Activated naive CD8-positive, alpha-beta T cell treated with anti-CD3 and anti-CD28 coated beads, Interleukin-2, amount 10 ng/mL, durations not matched to agents 7 days and 5 days (primary cell): ENCODE measurements around the gene PCDH19. TPM values are rescaled to one million over a fixed set of nuclear protein-coding genes. Genes with fewer than 3 reads are reported as not detected.

ENCODE experiments used
- ATAC-seq: fragments of 150-1000 bp; cut with Tn5 transposase; one replicate; pipeline ENCODE4 v1.10.0; 2021; ENCODE audit warnings: low read depth, moderate library complexity
- POLR2A ChIA-PET: fragments of 350-600 bp; sonication (Branson Sonifier 250); formaldehyde crosslinking; loops from one replicate; lab custom pipeline; 2021; ENCODE audit warnings: antibody characterized with exemption; lab: Charles Lee
- DNase-seq: peaks from one replicate; pipeline ENCODE4 v3.0.0; 2021
- H3K27ac Mint-ChIP-seq: one replicate; pipeline ENCODE4 v1.8.0; 2022; ENCODE audit warnings: mild to moderate bottlenecking, mixed read lengths
- H3K27me3 Mint-ChIP-seq: one replicate; pipeline ENCODE4 v1.8.0; 2022; ENCODE audit warnings: mild to moderate bottlenecking, moderate library complexity, mixed read lengths
- H3K36me3 Mint-ChIP-seq: one replicate; pipeline ENCODE4 v1.8.0; 2021; ENCODE audit warnings: mild to moderate bottlenecking, mixed read lengths
- H3K4me1 Mint-ChIP-seq: one replicate; pipeline ENCODE4 v1.8.0; 2021; ENCODE audit warnings: mixed read lengths
- H3K4me3 Mint-ChIP-seq: one replicate; pipeline ENCODE4 v1.8.0; 2022; ENCODE audit warnings: mild to moderate bottlenecking, moderate library complexity, mixed read lengths
- H3K9me3 Mint-ChIP-seq: one replicate; pipeline ENCODE4 v1.8.0; 2021; ENCODE audit warnings: mixed read lengths
- total RNA-seq, 2 experiments: library from RNA; stranded (reverse); gene quantifications; one replicate each; pipeline ENCODE4 v1.2.3, GENCODE V29; 2021

The PCDH19 gene
- total RNA-seq, 2 experiments from 2014 or later: not detected

DNA sequence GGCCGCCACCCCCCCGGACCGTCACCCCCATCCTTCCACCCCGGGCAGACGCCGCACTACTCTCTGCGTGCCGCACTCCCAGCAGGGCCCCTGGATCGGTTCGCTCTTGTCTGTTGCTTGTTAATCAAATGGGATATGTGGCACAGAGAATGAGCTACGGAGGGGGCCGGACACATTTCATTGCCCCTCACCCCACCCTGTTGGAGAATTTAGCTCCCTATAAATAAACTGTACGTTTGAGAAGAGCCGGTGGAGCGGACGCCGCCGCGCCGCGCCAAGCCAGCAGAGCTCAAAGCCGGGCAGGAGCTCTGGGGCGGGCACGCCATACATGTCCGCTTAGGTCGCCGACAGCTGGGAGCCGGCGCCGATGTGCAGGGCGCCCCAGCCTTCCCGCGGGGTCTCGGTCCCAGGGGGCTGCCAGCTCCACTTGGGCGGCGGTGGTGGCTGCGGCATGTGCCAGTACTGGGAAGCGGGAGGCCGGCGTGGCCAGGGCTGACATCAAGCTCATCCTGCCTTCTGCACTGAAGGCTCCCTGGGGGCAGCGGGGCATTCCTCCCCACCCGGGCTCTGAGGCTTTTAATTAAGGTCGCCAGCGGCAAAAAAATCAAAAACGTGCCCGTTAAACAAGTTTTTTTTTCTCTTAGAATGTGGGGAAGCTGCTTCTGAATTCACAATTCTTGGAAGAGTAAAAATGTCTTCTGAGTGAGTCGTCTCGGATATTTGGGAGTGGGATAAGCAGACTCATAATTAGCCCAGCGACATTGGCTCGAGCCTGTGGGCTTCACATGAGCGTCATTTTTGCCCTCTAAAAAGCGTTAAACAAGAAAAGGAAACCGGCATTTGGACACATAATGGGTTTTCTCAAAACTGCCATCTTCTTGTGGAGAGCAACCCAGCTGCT is 1.1 kb upstream of the PCDH19 start:
- H3K9me3 Mint-ChIP-seq: no peaks in the 10 kb centered on the region
- DNase-seq: no peak
- peaks cover 5% of the 10 kb centered on the region for H3K4me1 Mint-ChIP-seq
- no peak overlapping the region for H3K4me3 Mint-ChIP-seq
- no peak for ATAC-seq
- no peaks in the 10 kb centered on the region for H3K36me3 Mint-ChIP-seq
- POLR2A ChIA-PET: no interaction called here
- peaks cover 50% of the 10 kb centered on the region for H3K27me3 Mint-ChIP-seq
- H3K27ac Mint-ChIP-seq: no peak overlapping the region

DNA sequence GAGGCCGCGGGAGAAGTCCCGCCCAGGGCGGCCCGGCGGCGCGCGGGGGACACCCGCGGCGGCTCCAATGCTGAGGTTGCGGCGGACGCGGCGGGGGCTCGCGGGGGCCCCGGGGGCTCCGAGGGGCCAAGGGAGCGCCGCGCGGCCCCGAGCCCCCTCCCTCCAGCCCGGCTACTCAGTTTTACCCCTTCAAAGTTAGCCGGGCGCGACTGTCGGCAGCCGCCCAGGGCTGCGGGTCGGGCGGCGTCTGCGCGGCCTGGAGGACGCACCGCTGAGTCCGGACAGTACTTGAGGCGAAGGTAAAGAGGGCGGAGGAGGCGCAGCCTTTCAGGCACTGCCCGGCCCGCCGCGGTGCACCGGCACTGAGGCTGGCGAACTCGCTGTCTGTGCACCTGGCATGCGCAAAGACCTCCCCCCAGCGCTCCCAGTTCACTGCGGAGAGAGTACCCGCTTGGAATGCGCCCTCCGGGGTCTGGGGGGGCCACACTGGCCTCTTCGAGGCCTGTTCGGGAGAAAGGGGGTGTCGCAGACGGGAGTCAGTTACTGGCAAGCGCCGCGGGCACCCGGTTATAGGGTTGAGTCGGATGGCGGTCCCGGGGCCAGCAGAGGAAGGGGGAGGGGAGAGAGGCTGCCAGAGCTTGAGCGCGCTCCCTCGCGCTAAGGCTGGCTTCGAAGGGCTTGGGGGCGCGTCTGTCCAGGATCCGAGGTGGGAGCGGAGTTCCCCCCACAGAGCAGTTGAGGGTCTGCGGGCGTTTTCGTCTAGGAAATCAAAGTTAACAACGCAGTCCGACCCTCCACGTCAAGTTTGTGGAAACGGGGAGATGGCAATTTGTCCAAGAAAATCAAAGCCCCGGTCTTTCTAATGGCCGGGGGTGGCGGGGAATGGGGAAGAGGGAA is 1.1 kb downstream of the PCDH19 start:
- DNase-seq: no peak
- peaks cover 5% of the 10 kb centered on the region for H3K4me1 Mint-ChIP-seq
- no peaks in the 10 kb centered on the region for H3K9me3 Mint-ChIP-seq
- no peak for ATAC-seq
- no peaks in the 10 kb centered on the region for H3K36me3 Mint-ChIP-seq
- H3K4me3 Mint-ChIP-seq: no peak overlapping the region
- H3K27ac Mint-ChIP-seq: peak overlapping the region; percentile 30
- POLR2A ChIA-PET: no interaction called here
- H3K27me3 Mint-ChIP-seq: peaks cover 51% of the 10 kb centered on the region

DNA sequence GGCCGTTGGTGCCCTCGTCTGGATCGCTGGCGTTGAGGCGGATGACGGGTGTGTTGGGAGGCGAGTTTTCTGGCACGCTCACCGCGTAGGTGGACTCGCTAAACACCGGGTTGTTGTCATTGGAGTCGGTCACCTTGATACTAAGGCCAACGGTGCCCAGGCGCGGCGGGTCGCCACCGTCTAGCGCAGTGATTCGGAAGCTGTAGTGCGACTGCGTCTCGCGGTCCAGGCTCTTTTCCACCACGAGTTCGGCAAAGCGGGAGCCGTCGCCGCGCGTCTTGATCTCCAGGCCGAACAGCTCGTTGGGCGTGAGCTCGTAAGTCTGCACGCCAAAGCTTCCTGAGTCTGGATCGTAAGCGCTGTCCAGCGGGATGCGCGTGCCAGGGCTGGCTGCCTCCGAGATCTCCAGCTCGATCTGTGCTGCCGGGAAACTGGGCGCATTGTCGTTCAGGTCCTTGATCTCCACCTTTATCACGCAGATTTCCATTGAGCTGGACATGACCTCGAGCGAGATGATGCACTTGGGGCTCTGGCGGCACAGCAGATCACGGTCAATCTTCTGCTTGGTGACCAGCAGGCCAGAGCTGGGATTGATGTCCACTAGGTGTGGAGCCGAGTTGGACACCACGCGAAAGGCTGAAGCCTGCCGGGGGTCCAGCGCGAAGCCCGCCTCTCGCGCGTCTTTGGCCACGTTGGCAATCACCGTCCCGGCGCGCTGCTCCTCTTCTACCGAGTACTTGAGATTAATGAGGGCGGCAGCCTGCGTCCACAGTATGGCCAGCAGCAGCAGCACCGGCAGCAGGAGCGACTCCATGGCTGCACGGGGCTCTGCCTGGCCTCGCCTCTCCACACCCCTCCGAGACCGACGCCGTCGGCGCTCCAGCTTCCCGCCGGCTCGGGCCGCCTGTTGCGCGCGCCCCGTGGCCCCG is 2.0 kb downstream of the PCDH19 start:
- ATAC-seq (no peak), DNase-seq (no peak)
- Mint-ChIP-seq H3K4me1 (peaks cover 3% of the 10 kb centered on the region), H3K9me3 (no peaks in the 10 kb centered on the region), H3K36me3 (no peaks in the 10 kb centered on the region), H3K27me3 (peaks cover 48% of the 10 kb centered on the region), H3K27ac (peak overlapping the region; percentile 42), H3K4me3 (no peak overlapping the region)
- POLR2A ChIA-PET: no interaction called here

DNA sequence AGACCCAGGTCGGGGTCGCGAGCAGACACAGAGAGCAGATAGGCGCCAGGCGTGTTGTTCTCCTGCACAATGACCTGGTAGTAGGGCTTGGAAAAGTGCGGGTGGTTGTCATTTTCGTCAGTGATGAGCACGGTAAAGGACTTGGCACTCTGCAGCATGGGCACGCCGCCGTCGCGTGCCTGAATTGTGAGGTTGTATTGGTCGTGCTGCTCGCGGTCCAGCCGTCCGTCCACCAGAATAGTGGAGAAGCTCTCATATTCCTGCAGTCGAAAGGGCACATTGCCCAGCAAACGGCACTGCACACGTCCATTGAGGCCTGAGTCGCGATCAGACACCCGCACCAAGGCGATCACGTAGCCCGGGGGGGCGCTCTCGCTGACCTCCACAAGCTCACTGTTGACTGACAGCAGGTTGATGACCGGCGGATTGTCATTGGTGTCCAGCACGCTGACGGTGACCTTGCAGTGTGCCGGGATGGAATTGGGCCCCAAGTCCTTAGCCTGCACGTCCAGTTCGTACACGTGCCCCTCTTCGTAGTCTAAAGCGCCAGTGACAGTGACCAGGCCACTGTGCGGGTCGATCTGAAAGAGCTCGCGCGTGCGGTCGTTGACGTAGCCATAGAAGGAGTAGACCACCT is 2.8 kb downstream of the PCDH19 start:
- no peaks in the 10 kb centered on the region for H3K36me3 Mint-ChIP-seq
- DNase-seq (no peak), ATAC-seq (no peak)
- peaks cover 1% of the 10 kb centered on the region for H3K4me1 Mint-ChIP-seq
- H3K27me3 Mint-ChIP-seq: peaks cover 40% of the 10 kb centered on the region
- H3K4me3 Mint-ChIP-seq: no peak overlapping the region
- peak overlapping the region; percentile 42 for H3K27ac Mint-ChIP-seq
- POLR2A ChIA-PET: no interaction called here
- no peaks in the 10 kb centered on the region for H3K9me3 Mint-ChIP-seq

DNA sequence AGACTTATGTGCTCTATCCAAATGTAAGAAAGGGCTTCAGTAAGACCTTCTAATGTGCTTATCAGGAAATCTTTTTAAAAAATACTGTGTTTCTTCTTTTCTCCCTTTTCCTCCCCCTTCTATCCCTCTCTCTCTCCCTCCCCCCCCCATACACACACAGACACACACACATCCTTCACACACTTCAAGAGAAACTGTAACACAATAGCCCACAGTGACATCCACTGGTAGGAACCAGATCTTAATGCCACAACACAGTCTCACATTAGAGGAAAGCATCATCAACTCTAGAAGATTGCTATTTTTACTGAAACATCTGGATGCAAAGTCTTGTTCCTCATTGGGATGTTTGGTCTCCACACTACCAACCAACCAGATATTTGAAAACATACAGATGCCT is 4.6 kb downstream of the PCDH19 start:
- H3K4me1 Mint-ChIP-seq: peaks cover 1% of the 10 kb centered on the region
- no peaks in the 10 kb centered on the region for H3K9me3 Mint-ChIP-seq
- no peak for ATAC-seq
- H3K27me3 Mint-ChIP-seq: peaks cover 27% of the 10 kb centered on the region
- POLR2A ChIA-PET: no interaction called here
- no peak for DNase-seq
- no peak overlapping the region for H3K27ac Mint-ChIP-seq
- H3K4me3 Mint-ChIP-seq: no peak overlapping the region
- no peaks in the 10 kb centered on the region for H3K36me3 Mint-ChIP-seq

DNA sequence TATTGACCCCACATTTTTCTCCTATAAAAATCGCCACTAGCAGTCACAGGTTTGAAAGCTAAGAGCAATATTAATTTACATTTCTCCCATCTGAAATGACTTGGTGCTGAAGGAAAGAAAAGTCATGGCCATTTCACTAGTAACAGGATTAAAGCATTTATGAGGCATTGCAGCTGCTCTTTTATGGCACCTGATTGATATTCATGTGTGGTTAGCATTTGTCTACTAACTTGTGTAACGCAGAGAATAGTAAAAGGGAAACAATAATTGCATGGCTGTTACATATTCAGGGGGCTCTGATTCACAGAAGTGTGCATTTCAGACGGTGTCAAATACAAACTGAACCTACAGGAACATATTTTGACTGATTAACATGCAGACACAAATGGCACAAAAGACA is 5.2 kb downstream of the PCDH19 start:
- Mint-ChIP-seq H3K36me3 (no peaks in the 10 kb centered on the region), H3K27me3 (peaks cover 26% of the 10 kb centered on the region), H3K27ac (no peak overlapping the region), H3K4me1 (peaks cover 1% of the 10 kb centered on the region), H3K9me3 (no peaks in the 10 kb centered on the region), H3K4me3 (no peak overlapping the region)
- ATAC-seq (no peak), DNase-seq (no peak)
- POLR2A ChIA-PET: no interaction called here

DNA sequence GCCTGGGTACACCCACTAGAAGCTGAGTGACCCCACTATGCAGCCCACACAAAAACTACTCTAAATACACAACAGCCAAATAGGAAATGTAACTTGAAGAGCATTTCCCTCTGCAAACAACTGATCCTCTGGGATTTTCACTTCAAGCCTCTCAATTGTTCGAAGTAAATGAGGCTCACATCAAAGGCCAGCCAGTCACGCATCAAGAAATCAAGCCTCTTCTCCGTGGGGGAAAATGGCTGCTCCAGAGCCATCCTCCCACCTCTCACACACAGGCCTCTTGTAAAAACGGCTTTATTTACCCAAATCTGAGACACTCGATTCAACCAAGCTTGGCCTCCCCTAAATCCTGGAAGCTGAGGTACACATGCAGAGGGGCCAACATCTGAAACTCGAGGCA is 14.3 kb downstream of the PCDH19 start:
- POLR2A ChIA-PET: no interaction called here
- H3K9me3 Mint-ChIP-seq: no peaks in the 10 kb centered on the region
- no peak overlapping the region for H3K4me3 Mint-ChIP-seq
- no peaks in the 10 kb centered on the region for H3K36me3 Mint-ChIP-seq
- no peak for ATAC-seq
- H3K27me3 Mint-ChIP-seq: peaks cover 2% of the 10 kb centered on the region
- no peak for DNase-seq
- no peaks in the 10 kb centered on the region for H3K4me1 Mint-ChIP-seq
- H3K27ac Mint-ChIP-seq: no peak overlapping the region

GRCh38 chrX:100381619-100382018 is 28.5 kb downstream of the PCDH19 start:
- Mint-ChIP-seq H3K4me3 (no peak overlapping the region), H3K36me3 (no peaks in the 10 kb centered on the region), H3K4me1 (no peaks in the 10 kb centered on the region), H3K9me3 (no peaks in the 10 kb centered on the region), H3K27me3 (no peaks in the 10 kb centered on the region), H3K27ac (no peak overlapping the region)
- no peak for ATAC-seq
- POLR2A ChIA-PET: no interaction called here
- no peak for DNase-seq

DNA sequence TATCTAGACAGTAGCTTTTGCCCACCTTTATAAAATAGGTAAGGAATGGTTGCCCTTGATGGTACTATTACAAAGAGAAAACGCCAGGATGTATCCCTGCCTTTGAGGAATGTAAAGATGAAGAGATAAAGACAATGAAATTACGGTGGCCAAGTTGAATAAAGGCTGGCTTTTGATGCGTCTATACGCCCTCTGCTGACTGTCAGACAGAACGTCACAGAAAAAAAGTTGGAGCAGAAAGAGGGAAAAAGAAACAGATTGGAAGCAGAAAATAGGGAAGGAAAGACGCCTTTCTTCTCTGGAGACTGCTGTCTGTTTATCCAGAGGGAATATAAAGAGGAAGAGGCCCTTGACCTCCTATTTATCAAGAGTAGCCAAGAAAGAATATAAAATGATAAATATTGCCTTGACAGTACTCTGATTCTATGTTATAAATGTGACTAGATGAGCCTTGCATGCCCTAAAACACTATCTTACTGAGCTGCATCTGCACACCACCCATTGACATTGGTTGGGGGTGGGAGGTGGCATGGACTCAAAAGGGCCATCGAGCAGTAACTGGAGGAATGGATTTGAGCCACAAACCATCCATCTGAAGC is 30.6 kb downstream of the PCDH19 start:
- POLR2A ChIA-PET: no interaction called here
- Mint-ChIP-seq H3K36me3 (no peaks in the 10 kb centered on the region), H3K27ac (no peak overlapping the region), H3K9me3 (no peaks in the 10 kb centered on the region), H3K4me3 (no peak overlapping the region), H3K4me1 (no peaks in the 10 kb centered on the region), H3K27me3 (no peaks in the 10 kb centered on the region)
- no peak for ATAC-seq
- no peak for DNase-seq

- Mint-ChIP-seq H3K27me3 (no peaks in the 10 kb centered on the region), H3K27ac (no peak overlapping the region), H3K9me3 (no peaks in the 10 kb centered on the region), H3K4me3 (no peak overlapping the region), H3K4me1 (no peaks in the 10 kb centered on the region), H3K36me3 (no peaks in the 10 kb centered on the region)
- POLR2A ChIA-PET: no interaction called here
- no peak for DNase-seq
- ATAC-seq: no peak
These were observed 32.2 kb downstream of the PCDH19 start for GRCh38 chrX:100377826-100378225.

- H3K27ac Mint-ChIP-seq: no peak overlapping the region
- ATAC-seq (no peak), DNase-seq (no peak)
- no peaks in the 10 kb centered on the region for H3K4me1 Mint-ChIP-seq
- no peaks in the 10 kb centered on the region for H3K9me3 Mint-ChIP-seq
- POLR2A ChIA-PET: no interaction called here
- no peak overlapping the region for H3K4me3 Mint-ChIP-seq
- no peaks in the 10 kb centered on the region for H3K36me3 Mint-ChIP-seq
- no peaks in the 10 kb centered on the region for H3K27me3 Mint-ChIP-seq
These were observed 33.5 kb downstream of the PCDH19 start for GRCh38 chrX:100376576-100376975.

DNA sequence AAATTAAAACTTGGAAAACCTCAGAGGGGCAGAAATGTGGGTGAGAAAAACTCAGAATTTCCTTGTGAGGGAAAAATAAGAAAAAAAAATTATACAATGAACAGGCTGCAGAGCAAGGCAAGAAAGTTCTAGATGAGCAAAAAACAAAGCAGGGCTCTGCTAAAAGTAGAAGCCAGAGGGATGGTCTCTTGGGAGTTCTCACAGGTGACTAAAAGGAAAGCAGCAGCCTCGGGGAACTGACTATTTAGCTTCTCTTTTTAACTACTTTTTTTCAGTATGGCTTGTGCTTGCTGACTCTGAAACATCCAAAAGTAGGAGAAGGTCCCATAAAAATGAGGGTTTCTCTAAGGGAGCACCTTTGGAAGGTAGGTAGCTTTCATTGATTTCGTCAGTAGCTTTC is 36.4 kb downstream of the PCDH19 start:
- DNase-seq: no peak
- ATAC-seq: no peak
- H3K27ac Mint-ChIP-seq: no peak overlapping the region
- H3K27me3 Mint-ChIP-seq: no peaks in the 10 kb centered on the region
- POLR2A ChIA-PET: no interaction called here
- H3K4me1 Mint-ChIP-seq: no peaks in the 10 kb centered on the region
- H3K4me3 Mint-ChIP-seq: no peak overlapping the region
- H3K9me3 Mint-ChIP-seq: no peaks in the 10 kb centered on the region
- no peaks in the 10 kb centered on the region for H3K36me3 Mint-ChIP-seq
